BLaER1 treated with 17β-estradiol and CSF1 and Interleukin-3, amounts not matched to agents 10 nM and 100 nM (cell line): ENCODE data around the gene DUSP22.

Experiments used
- H3K27ac ChIP-seq, 11 experiments: shearing (Covaris generic); formaldehyde crosslinking; 2 replicates each; pipeline ENCODE4 v1.8.1; 2022
- H3K27me3 ChIP-seq, 11 experiments: shearing (Covaris generic); formaldehyde crosslinking; 2 replicates each; pipeline ENCODE4 v1.8.1; 2022
- H3K36me3 ChIP-seq, 11 experiments: shearing (Covaris generic); formaldehyde crosslinking; 2 replicates each; pipeline ENCODE4 v1.8.1; 2022
- H3K4me1 ChIP-seq, 10 experiments: shearing (Covaris generic); formaldehyde crosslinking; 2 replicates each; pipeline ENCODE4 v1.8.1; 2022
- H3K4me2 ChIP-seq, 11 experiments: shearing (Covaris generic); formaldehyde crosslinking; 2 replicates each; pipeline ENCODE4 v1.8.1; 2022
- H3K4me3 ChIP-seq, 10 experiments: shearing (Covaris generic); formaldehyde crosslinking; 2 replicates each; pipeline ENCODE4 v1.8.1; 2022
- H3K9ac ChIP-seq, 11 experiments: shearing (Covaris generic); formaldehyde crosslinking; 2 replicates each; pipeline ENCODE4 v1.8.1; 2022
- H3K9me3 ChIP-seq, 11 experiments: shearing (Covaris generic); formaldehyde crosslinking; replicated peaks in 1 of 11; 2 replicates each; pipeline ENCODE4 v1.8.1; 2022
- H4K20me1 ChIP-seq, 11 experiments: shearing (Covaris generic); formaldehyde crosslinking; 2 replicates each; pipeline ENCODE4 v1.8.1; 2022
- Cebpa-rat ChIP-seq, 11 experiments: shearing (Covaris generic); IDR thresholded peaks; 2 replicates each; pipeline ENCODE4 v1.8.1; 2022

DUSP22 gene

DNA sequence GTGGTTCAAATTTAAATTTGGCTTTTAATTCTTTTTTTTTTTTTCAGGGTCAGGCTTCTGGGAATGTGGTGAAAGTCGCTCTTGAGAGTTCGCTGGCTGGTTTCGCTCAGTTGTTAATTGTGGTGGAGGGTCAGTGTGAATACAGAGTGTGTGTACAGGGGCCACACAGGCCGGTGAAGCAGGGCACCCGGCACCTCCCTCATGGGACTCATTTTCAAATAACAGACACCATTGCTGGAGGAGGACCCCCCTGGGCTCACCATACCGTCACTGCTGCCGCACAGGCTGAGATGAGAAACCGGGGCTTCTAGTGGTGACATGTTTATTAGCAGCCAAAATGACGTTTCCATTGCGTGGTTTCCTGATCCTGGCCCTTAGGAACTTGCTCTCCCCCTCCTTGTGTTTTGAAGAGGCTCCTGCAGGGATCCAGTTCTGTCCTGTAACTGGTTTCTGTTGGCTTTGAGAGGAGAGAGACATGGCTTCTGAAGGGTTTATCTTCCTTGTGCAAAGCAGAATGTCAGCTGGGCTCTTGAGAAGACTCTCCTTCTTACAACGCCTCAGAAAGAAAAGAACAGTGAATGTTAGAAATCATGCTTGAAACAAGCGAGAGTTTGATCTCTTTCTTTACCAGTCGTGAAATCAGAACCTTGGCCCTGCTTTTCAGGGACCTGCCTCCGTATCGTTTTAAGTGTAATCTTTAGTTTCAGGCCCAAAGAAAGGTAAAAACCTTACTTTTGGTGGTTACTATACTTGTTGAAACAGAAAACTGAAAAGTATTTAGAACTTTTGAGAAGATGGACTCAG is 37.8 kb downstream of the DUSP22 start:
- H3K9ac ChIP-seq, result no peak overlapping the region
- peaks cover 59 to 73% (median 66%) of the 10 kb centered on the region in 10 experiments for H3K4me1 ChIP-seq
- H3K27ac ChIP-seq, result peak overlapping the region in 1 of 11 experiments; percentile 3; a peak in 1 of 22 replicates
- no peak overlapping the region for H3K4me3 ChIP-seq
- peaks cover 0 to 49% (median 18%) of the 10 kb centered on the region in 11 experiments; a peak in 15 of 22 replicates for H4K20me1 ChIP-seq
- H3K9me3 ChIP-seq, result no peaks in the 10 kb centered on the region
- peaks cover 0 to 27% (median 7%) of the 10 kb centered on the region in 11 experiments; a peak in 6 of 22 replicates for H3K36me3 ChIP-seq
- H3K4me2 ChIP-seq, result peak overlapping the region; percentile 2 to 65 (median 15); a peak in 17 of 22 replicates
- no peaks in the 10 kb centered on the region for H3K27me3 ChIP-seq
- no peak for TF ChIP-seq Cebpa-rat (IDR thresholded peaks at IDR 0.05)

DNA sequence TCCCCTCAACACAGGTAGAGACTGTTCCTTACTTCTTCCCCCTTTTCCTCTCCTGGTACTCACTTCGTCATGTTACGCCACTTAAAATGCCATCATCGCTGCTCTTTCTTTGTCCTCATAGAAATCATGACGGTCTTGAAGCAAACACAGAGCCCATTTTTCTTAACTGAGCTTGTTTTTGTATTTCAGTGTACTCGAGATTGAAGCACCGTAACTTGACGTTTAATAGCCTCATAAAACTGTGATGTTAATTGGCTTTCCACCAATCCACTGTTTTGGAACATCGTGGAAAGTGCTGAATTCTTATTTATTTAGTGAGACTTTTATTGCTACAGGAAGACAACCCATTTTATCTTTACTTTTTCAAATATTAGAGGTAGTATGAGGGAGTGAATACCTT is 38.7 kb downstream of the DUSP22 start:
- peaks cover 0 to 43% (median 18%) of the 10 kb centered on the region in 11 experiments; a peak in 15 of 22 replicates for H4K20me1 ChIP-seq
- H3K27ac ChIP-seq, result no peak overlapping the region
- no peak overlapping the region; a peak in 2 of 22 replicates for H3K4me2 ChIP-seq
- no peak for TF ChIP-seq Cebpa-rat (IDR thresholded peaks at IDR 0.05)
- H3K9ac ChIP-seq, result no peak overlapping the region
- H3K27me3 ChIP-seq, result no peaks in the 10 kb centered on the region
- H3K4me3 ChIP-seq, result no peak overlapping the region
- no peaks in the 10 kb centered on the region for H3K9me3 ChIP-seq
- peaks cover 66 to 82% (median 74%) of the 10 kb centered on the region in 10 experiments for H3K4me1 ChIP-seq
- H3K36me3 ChIP-seq, result peaks cover 0 to 23% (median 7%) of the 10 kb centered on the region in 11 experiments; a peak in 6 of 22 replicates

DNA sequence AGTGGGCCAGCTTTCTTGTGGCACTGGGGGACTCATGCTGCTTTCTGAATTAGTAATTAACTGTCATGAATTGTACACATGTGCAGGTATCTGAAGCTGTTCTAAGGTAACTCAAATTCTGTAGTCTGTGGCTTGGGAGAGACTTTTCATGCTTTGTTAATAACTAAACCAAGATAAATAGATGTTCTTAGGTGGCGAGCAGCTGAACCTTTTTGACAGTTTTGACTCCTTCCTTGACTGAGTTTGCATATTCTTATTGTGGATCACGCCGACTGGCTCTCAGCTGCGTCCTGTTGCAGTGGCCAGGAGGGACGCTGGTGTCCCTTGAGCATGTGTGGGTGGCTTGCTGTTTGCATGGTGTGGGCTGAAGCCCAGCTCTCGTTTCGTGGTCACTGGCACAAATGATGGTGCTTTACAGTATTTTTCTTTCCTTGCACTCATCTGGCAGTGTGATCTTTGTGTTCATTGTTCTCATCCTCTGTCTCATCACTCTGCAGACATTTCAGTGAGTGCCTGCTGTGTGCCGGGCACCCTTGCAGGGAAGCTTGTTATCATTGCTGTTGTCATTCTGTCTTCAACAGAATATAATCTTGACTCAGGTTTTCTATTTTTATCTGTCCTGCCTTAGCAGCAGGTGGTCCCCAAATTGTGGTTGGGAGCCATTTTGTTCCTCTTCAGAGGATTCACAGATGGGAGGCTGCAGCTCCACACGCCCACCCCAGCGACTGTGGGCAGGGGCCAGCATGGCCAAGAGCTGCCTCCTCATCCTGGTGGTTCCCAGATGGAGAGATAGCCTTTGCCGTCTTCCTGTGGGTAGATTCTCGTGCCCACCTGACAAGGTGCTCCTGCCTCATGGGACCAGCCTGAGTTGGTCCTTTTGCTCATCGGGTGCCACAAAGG is 39.6 kb downstream of the DUSP22 start:
- H3K4me3 ChIP-seq, result no peak overlapping the region
- H3K9me3 ChIP-seq, result no peaks in the 10 kb centered on the region
- no peak for TF ChIP-seq Cebpa-rat (IDR thresholded peaks at IDR 0.05)

DNA sequence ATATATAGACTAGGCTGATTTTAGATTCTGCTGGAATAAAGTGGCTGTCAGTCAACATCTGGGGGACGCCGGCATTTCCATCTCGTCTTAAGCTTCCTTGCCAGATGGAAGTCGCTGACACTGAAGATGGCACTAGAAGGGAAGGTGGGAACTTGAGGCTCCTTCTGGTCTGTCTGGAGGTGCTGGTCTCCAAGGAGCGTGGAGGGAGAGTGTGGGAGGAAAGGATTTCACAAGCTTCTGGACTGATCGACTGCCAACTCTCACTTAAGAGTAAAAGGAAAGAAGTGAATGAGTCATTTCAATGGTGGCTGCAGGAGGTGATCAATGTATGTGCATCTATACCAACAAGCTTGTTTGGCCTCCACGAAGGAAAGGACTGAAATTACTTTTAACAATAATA is 40.4 kb downstream of the DUSP22 start:
- H3K9me3 ChIP-seq, result no peaks in the 10 kb centered on the region

More for the DNA sequence above, 39.6 kb downstream of the DUSP22 start:
- Histone ChIP-seq H3K27ac (peak overlapping the region in 1 of 11 experiments; percentile 3; a peak in 2 of 22 replicates), H3K36me3 (peaks cover 0 to 18% (median 4%) of the 10 kb centered on the region in 11 experiments; a peak in 5 of 22 replicates), H4K20me1 (peaks cover 0 to 34% (median 9%) of the 10 kb centered on the region in 11 experiments; a peak in 15 of 22 replicates), H3K9ac (no peak overlapping the region), H3K27me3 (no peaks in the 10 kb centered on the region), H3K4me1 (peaks cover 72 to 89% (median 83%) of the 10 kb centered on the region in 10 experiments), H3K4me2 (peak overlapping the region; percentile 38 to 92 (median 66))

DNA sequence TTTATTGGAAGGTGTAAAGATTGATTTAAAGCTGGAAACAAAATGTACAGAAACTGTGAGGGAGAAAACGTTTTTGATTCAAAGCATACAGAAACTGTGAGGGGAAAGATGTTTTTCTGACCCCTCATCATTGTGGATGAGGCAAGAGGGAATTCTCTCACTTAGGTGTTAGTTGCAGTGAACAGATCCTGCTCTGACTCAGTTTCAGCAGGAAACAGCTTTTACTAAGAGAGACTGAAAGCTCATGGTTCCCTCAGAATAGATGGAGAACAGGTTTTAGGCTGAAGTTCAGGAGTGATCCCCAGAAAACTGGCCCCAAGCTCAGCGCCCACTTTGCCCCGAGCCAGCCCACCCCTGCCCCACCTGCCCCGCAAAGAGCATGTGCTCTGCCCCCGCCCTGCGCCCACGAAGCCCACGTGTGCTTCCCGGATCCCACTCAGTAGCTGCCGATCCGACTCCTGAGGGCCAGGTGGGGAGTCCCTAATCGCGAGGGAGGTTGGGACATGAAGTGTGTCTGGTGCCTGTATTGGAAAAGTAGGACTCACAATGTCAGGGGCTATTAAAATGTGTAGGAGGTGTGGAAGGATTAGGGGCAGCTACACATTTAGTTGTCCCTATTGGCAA is 41.2 kb downstream of the DUSP22 start:
- Histone ChIP-seq H3K36me3 (0 out of 22 replicates have a peak, but pooled peaks cover 0 to 12% (median 0%) of the 10 kb centered on the region in 11 experiments), H3K9ac (no peak overlapping the region), H3K27me3 (no peaks in the 10 kb centered on the region), H3K9me3 (no peaks in the 10 kb centered on the region), H3K4me2 (peak overlapping the region; percentile 38 to 92 (median 66)), H3K27ac (peak overlapping the region in 3 of 11 experiments; percentile 7 to 10 (median 8); a peak in 4 of 22 replicates), H4K20me1 (peaks cover 0 to 18% (median 0%) of the 10 kb centered on the region in 11 experiments; a peak in 3 of 22 replicates), H3K4me3 (no peak overlapping the region), H3K4me1 (peaks cover 72 to 89% (median 83%) of the 10 kb centered on the region in 10 experiments)
- no peak for TF ChIP-seq Cebpa-rat (IDR thresholded peaks at IDR 0.05)

More for the DNA sequence above, 40.4 kb downstream of the DUSP22 start:
- H3K9ac ChIP-seq, result no peak overlapping the region
- TF ChIP-seq Cebpa-rat (IDR thresholded peaks at IDR 0.05), result no peak
- peak overlapping the region; percentile 38 to 92 (median 66) for H3K4me2 ChIP-seq
- H4K20me1 ChIP-seq, result peaks cover 0 to 26% (median 2%) of the 10 kb centered on the region in 11 experiments; a peak in 13 of 22 replicates
- no peak overlapping the region for H3K4me3 ChIP-seq
- H3K27ac ChIP-seq, result peak overlapping the region in 4 of 11 experiments; percentile 3 to 10 (median 8); a peak in 1 of 22 replicates
- 0 out of 22 replicates have a peak, but pooled peaks cover 0 to 12% (median 0%) of the 10 kb centered on the region in 11 experiments for H3K36me3 ChIP-seq
- H3K27me3 ChIP-seq, result no peaks in the 10 kb centered on the region
- H3K4me1 ChIP-seq, result peaks cover 72 to 89% (median 83%) of the 10 kb centered on the region in 10 experiments

DNA sequence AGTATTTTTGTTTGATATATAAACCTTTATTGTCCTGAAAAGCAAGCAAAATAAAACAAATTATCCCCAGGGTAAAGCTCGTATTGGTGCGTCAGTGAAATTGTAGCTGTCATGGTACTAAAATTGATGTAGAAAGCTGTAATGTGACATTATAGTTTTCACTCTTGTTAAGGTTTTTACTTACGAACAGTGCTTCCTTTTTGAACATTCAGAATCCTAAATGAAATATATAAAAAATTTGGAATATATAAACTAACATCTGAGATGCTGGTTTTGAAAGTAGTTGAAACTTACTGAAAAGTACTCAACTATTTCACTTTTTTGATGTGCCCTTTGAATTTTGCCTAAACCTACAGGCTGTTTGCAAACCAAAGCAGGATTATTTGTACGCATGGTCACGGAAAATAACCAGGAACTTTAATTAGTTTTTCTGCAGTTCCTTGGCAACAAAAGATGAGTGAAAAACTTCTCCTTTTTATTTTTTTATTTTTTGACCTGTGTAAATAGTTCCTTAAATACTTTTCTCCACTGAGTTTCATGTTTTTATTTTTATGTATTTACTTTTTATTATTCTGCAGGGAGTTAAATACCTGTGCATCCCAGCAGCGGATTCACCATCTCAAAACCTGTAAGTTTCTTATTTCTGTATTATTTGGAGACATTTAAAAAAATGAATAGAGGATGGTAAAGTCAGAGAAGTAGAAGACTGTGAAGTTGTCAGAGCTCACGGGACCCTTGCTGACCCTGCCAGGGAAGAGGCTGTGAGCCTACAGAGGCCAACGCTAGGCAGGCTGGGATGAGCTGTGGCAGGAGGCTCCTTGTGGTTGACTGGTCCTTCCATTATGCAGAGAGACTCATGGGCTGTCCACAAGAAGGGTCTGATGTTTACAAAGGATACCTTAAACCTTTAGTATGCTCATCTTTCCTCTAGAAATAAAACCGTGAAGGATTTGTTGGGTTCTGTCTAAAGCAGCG is 42.5 kb downstream of the DUSP22 start:
- Histone ChIP-seq H3K4me3 (no peak overlapping the region), H4K20me1 (peaks cover 0 to 10% (median 0%) of the 10 kb centered on the region in 11 experiments; a peak in 1 of 22 replicates), H3K4me2 (peak overlapping the region in 7 of 11 experiments; percentile 12 to 95 (median 89); a peak in 12 of 22 replicates), H3K9ac (peak overlapping the region in 1 of 11 experiments; percentile 1; a peak in 3 of 22 replicates), H3K36me3 (0 out of 22 replicates have a peak, but pooled peaks cover 0 to 10% (median 0%) of the 10 kb centered on the region in 11 experiments), H3K27ac (peak overlapping the region in 4 of 11 experiments; percentile 40 to 81 (median 72); a peak in 6 of 22 replicates), H3K9me3 (no peaks in the 10 kb centered on the region), H3K27me3 (no peaks in the 10 kb centered on the region), H3K4me1 (peaks cover 72 to 91% (median 84%) of the 10 kb centered on the region in 10 experiments)
- no peak for TF ChIP-seq Cebpa-rat (IDR thresholded peaks at IDR 0.05)

DNA sequence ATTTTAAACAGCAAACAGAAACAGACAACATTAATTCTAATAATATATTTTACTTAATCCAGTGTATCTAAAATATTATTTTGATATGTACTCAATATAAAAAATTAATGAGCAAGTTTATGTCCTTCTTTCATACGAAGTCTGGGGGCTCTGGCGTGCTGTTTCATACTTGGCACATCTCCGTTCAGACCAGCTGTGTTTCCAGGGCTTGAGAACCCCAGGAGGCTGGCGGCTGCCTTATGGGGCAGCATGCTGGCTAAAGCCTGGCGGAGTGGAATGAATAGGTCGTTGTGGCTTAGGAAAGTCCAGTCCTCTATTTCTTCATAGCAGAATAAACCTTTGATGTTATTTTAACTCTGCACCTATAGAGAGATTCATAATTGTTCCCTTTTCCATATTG is 43.3 kb downstream of the DUSP22 start:
- Histone ChIP-seq H3K4me1 (peaks cover 75 to 93% (median 85%) of the 10 kb centered on the region in 10 experiments), H3K27ac (peak overlapping the region in 9 of 11 experiments; percentile 52 to 81 (median 69); a peak in 12 of 22 replicates), H3K9ac (peak overlapping the region in 1 of 11 experiments; percentile 65; a peak in 1 of 22 replicates), H3K9me3 (peaks cover 0 to under 1% (median 0%) of the 10 kb centered on the region in 11 experiments; a peak in 3 of 22 replicates), H3K4me3 (no peak overlapping the region), H3K36me3 (peaks cover 0 to 5% (median 0%) of the 10 kb centered on the region in 11 experiments; a peak in 1 of 22 replicates), H4K20me1 (peaks cover 0 to 10% (median 0%) of the 10 kb centered on the region in 11 experiments; a peak in 1 of 22 replicates), H3K27me3 (no peaks in the 10 kb centered on the region), H3K4me2 (peak overlapping the region; percentile 74 to 95 (median 86))
- TF ChIP-seq Cebpa-rat (IDR thresholded peaks at IDR 0.05), result no peak
